Measurements from ENCODE around the gene ZC3H7A. TPM values are rescaled to one million over a fixed set of nuclear protein-coding genes. Genes with fewer than 3 reads are reported as not detected.

Gene ZC3H7A
- total RNA-seq, 1 donor from 2014 or later = 67.5 TPM

GRCh38 chr16:11716336-11716735, 80.7 kb downstream of the ZC3H7A start:
- H3K4me3 ChIP-seq = no peak overlapping the region
- no peaks in the 10 kb centered on the region for H3K9me3 ChIP-seq
- no peak for DNase-seq (ENCODE audit: extremely low spot score in 2 of 2)
- peak overlapping the region; percentile 25 for H3K27ac ChIP-seq
- H3K4me1 ChIP-seq = peaks cover 14% of the 10 kb centered on the region
- intact Hi-C loops (cut with DNase I) = loop anchor here (5.0 to 10.0 kb wide), 2 partner anchors 59 to 182 kb away; no protein-coding TSS in a partner anchor
- no peak for TF ChIP-seq POLR2AphosphoS5 (IDR thresholded peaks at IDR 0.05; ENCODE audit: insufficient read depth in 1 of 2, low read depth in 1 of 2)
- H3K36me3 ChIP-seq = peaks cover 0 to 30% of the 10 kb centered on the region in 2 donors
- no peaks in the 10 kb centered on the region for H3K27me3 ChIP-seq

- TF ChIP-seq CTCF (IDR thresholded peaks at IDR 0.05) (no peak), POLR2AphosphoS5 (IDR thresholded peaks at IDR 0.05; ENCODE audit: insufficient read depth in 1 of 2, low read depth in 1 of 2) (no peak), POLR2A (IDR thresholded peaks at IDR 0.05) (no peak)
- H3K36me3 ChIP-seq = peaks cover 0 to 26% of the 10 kb centered on the region in 2 donors
- intact Hi-C loops (cut with DNase I) = loop anchor here (5.0 to 10.0 kb wide), 2 partner anchors 58 to 181 kb away; no protein-coding TSS in a partner anchor
- H3K27me3 ChIP-seq = no peaks in the 10 kb centered on the region
- no peak for DNase-seq (ENCODE audit: extremely low spot score in 2 of 2)
- H3K9me3 ChIP-seq = no peaks in the 10 kb centered on the region
- peaks cover 14% of the 10 kb centered on the region for H3K4me1 ChIP-seq
- H3K27ac ChIP-seq = no peak overlapping the region
- H3K4me3 ChIP-seq = no peak overlapping the region
Observed at GRCh38 chr16:11715246-11715947, 81.7 kb downstream of the ZC3H7A start.

GRCh38 chr16:11712122-11712521, 84.9 kb downstream of the ZC3H7A start:
- Histone ChIP-seq H3K4me3 (no peak overlapping the region), H3K27ac (no peak overlapping the region), H3K36me3 (peaks cover 0 to 15% of the 10 kb centered on the region in 2 donors), H3K4me1 (peaks cover 7% of the 10 kb centered on the region), H3K9me3 (no peaks in the 10 kb centered on the region), H3K27me3 (no peaks in the 10 kb centered on the region)
- intact Hi-C loops (cut with DNase I) = loop anchor here (5.0 to 10.0 kb wide), 2 partner anchors 177 to 310 kb away; no protein-coding TSS in a partner anchor
- TF ChIP-seq POLR2AphosphoS5 (IDR thresholded peaks at IDR 0.05; ENCODE audit: insufficient read depth in 1 of 2, low read depth in 1 of 2) (no peak), CTCF (IDR thresholded peaks at IDR 0.05) (no peak), POLR2A (IDR thresholded peaks at IDR 0.05) (no peak)
- no peak for DNase-seq (ENCODE audit: extremely low spot score in 2 of 2)

- H3K27me3 ChIP-seq = no peaks in the 10 kb centered on the region
- H3K36me3 ChIP-seq = peaks cover 0 to 15% of the 10 kb centered on the region in 2 donors
- H3K4me3 ChIP-seq = no peak overlapping the region
- TF ChIP-seq CTCF (IDR thresholded peaks at IDR 0.05) = no peak
- no peak for TF ChIP-seq POLR2AphosphoS5 (IDR thresholded peaks at IDR 0.05; ENCODE audit: insufficient read depth in 1 of 2, low read depth in 1 of 2)
- TF ChIP-seq POLR2A (IDR thresholded peaks at IDR 0.05) = no peak
- intact Hi-C loops (cut with DNase I) = loop anchor here (5.0 to 10.0 kb wide), 2 partner anchors 177 to 309 kb away; no protein-coding TSS in a partner anchor
- H3K4me1 ChIP-seq = peaks cover 7% of the 10 kb centered on the region
- H3K27ac ChIP-seq = no peak overlapping the region
- no peaks in the 10 kb centered on the region for H3K9me3 ChIP-seq
- no peak for DNase-seq (ENCODE audit: extremely low spot score in 2 of 2)
Observed at GRCh38 chr16:11711662-11712061, 85.4 kb downstream of the ZC3H7A start.

GRCh38 chr16:11708421-11708820, 88.6 kb downstream of the ZC3H7A start:
- Histone ChIP-seq H3K27me3 (no peaks in the 10 kb centered on the region), H3K36me3 (peaks cover 0 to 11% of the 10 kb centered on the region in 2 donors), H3K4me3 (no peak overlapping the region), H3K4me1 (peaks cover 19% of the 10 kb centered on the region), H3K27ac (no peak overlapping the region), H3K9me3 (no peaks in the 10 kb centered on the region)
- intact Hi-C loops (cut with DNase I) = no loop called here
- DNase-seq (ENCODE audit: extremely low spot score in 2 of 2) = no peak
- TF ChIP-seq CTCF (IDR thresholded peaks at IDR 0.05) (no peak), POLR2AphosphoS5 (IDR thresholded peaks at IDR 0.05; ENCODE audit: insufficient read depth in 1 of 2, low read depth in 1 of 2) (no peak), POLR2A (IDR thresholded peaks at IDR 0.05) (no peak)

Data from vagina (tissue), 2 donors.